ENCODE data around the gene WFIKKN1.

The WFIKKN1 gene

DNA sequence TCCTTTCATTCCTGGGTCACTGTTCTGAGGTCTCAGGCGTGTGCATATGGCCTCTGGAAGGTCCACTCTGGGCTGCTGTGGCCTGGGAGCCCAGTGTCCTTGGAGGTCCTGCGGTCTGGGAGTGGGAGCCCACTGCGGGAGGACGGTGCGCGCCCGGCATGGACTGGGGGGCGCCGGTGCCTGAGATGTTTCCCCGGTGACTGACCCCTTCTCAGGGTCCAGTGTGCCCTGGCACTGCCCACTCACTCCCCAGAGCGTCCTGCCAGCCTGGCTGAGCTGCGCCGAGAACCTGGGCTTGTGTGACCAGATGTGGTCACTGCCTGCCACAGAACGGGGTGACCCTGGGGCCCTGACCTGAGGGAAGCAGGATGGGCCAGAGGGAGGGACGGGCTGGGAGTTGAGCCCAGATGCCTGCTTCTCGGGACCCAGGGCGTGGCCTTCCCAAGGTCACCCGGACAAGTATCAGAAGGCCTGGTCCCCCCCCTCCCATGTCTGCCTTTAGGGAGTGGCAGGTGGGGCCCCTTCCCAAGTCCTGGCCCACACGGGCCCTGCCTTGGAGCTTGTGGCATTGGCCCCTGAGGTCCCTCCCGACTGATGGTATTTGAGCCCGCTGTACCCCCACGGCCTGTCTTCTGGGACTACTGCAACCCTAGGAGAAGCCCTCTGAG lies 43.6 kb downstream of the WFIKKN1 start:
- no peak overlapping the region for H3K4me3 ChIP-seq (ENCODE audit: control insufficient read depth, low read depth, low read length)
- no peak for TF ChIP-seq CTCF (IDR thresholded peaks at IDR 0.05; ENCODE audit: control insufficient read depth, insufficient read depth, low read depth, low read length, missing control alignments)
- no peak for DNase-seq (ENCODE audit: low read depth)

DNA sequence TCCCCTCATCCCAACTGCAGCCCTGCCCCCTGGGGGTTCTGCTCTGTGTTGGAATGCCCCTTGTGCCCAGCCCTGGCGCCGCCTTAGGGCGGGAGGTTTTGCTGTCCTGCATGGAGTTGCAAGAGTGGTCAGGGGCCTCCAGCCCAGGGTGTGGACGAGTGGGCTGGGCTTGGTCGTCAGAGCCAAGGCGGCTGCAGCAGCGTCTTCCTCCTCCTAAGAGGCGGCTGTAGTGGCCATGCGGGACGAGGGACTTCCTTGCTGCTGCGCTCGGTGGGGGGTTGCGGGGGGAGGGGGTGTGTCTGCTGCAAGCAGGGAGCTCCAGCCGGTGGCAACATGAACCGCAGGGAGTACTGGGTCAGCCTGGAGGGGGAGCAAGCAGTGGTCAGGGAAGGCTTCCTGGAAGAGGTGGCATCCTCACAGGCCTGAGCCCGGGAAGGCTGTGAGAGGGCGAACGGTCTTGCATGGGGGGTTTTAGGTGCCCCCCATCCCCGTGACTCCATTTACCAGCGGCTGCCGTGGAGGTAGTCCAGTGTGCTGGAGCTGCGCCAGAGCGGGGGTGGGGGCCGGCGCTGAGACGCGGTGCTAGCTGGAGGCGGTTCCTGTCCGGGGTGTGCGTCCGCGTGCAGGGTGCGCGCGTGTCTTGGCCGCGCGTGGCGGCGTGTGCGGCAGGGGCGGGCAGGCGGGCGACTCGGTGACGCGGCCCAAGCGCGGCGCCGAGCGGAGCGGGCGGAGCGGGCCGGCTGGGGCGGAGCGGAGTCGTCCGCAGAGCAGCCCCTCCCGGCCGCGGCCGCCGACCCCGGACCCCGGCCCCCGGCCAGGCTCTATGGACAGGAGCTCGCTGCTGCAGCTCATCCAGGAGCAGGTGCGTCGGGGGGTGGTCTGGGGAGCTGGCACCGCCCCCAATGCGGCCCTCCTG lies 44.4 kb downstream of the WFIKKN1 start, which contains the start of gene RHBDL1:
Gene RHBDL1 (plus strand): TSS at position 704 of the 916 bp plus-strand sequence. CDS start 120 bp downstream, at position 824.
- peak within 1 kb of the TSS; percentile 39 for H3K4me3 ChIP-seq (ENCODE audit: control insufficient read depth, low read depth, low read length)
- DNase-seq (ENCODE audit: low read depth): no peak
- peak; percentile 9 for TF ChIP-seq CTCF (IDR thresholded peaks at IDR 0.05; ENCODE audit: control insufficient read depth, insufficient read depth, low read depth, low read length, missing control alignments)

DNA sequence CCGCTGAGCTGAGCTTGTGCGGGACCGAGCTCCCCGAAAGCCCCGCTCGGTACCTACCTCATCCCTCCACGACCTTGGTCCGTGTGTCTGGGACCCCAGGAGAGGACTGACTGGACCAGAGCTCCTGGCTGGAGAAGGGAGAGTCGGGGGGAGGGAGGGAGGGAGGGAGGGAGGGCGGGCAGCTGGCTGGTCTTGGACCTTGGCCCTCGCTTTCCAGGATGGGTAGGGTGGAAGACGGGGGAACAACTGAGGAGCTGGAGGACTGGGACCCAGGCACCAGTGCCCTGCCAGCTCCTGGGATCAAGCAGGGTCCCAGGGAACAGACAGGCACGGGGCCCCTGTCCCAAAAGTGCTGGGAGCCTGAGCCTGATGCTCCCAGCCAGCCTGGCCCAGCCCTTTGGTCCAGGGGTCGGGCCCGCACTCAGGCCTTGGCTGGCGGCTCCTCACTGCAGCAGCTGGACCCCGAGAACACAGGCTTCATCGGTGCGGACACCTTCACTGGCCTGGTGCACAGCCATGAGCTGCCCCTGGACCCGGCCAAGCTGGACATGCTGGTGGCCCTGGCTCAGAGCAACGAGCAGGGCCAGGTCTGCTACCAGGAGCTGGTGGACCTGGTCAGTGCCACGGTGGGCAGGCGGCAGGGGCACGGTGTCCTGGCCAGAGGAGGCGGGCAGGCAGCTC lies 45.2 kb downstream of the WFIKKN1 start:
- peak overlapping the region; percentile 39 for H3K4me3 ChIP-seq (ENCODE audit: control insufficient read depth, low read depth, low read length)
- TF ChIP-seq CTCF (IDR thresholded peaks at IDR 0.05; ENCODE audit: control insufficient read depth, insufficient read depth, low read depth, low read length, missing control alignments): no peak
- DNase-seq (ENCODE audit: low read depth): no peak

DNA sequence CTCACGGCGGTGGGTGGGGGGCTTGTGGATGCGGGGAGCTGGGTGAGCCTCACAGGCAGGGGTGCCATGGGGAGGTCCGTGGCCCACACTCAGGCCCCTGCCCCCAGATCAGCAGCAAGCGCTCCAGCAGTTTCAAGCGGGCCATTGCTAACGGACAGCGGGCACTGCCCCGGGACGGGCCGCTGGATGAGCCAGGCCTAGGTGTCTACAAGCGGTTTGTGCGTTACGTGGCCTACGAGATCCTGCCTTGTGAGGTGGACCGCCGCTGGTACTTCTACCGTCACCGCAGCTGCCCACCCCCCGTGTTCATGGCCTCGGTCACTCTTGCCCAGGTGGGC lies 45.7 kb downstream of the WFIKKN1 start:
- TF ChIP-seq CTCF (IDR thresholded peaks at IDR 0.05; ENCODE audit: control insufficient read depth, insufficient read depth, low read depth, low read length, missing control alignments): no peak
- no peak for DNase-seq (ENCODE audit: low read depth)

DNA sequence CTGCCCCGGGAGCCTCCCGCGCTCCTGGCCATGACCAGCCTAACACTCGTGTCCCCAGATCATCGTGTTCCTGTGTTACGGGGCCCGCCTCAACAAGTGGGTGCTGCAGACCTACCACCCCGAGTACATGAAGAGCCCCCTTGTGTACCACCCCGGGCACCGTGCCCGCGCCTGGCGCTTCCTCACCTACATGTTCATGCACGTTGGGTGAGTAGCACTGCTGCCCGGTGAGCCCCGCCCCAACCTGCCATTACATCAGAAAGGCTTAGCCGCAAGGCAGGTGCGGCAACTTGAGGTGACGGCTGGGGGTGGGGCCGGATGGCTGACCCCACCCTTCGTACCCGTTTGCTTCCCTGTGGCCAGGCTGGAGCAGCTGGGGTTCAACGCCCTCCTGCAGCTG lies 46.1 kb downstream of the WFIKKN1 start:
- DNase-seq (ENCODE audit: low read depth): no peak
- TF ChIP-seq CTCF (IDR thresholded peaks at IDR 0.05; ENCODE audit: control insufficient read depth, insufficient read depth, low read depth, low read length, missing control alignments): no peak
- H3K4me3 ChIP-seq (ENCODE audit: control insufficient read depth, low read depth, low read length): no peak overlapping the region

More for the DNA sequence above, 45.7 kb downstream of the WFIKKN1 start:
- no peak overlapping the region for H3K4me3 ChIP-seq (ENCODE audit: control insufficient read depth, low read depth, low read length)
